SK-N-SH treated with all-trans-retinoic acid at 6 μM for 48 hours (cell line): ENCODE data around the gene TUBA4A.

ENCODE experiments used
- ATAC-seq: fragments of 200-7000 bp; cut with Tn5 transposase; 3 replicates; pipeline ENCODE4 v1.9.1; 2020; ENCODE audit warnings: mild to moderate bottlenecking, moderate library complexity
- ARNTL ChIP-seq: fragments of 450-650 bp; formaldehyde crosslinking; IDR thresholded peaks from 2 replicates; pipeline ENCODE4 v1.5.0; 2020; ENCODE audit warnings: low read depth, mild to moderate bottlenecking, moderate library complexity, borderline replicate concordance
- CREB5 ChIP-seq: fragments of 250-450 bp; sonication (Bioruptor Pico); IDR thresholded peaks from 2 replicates; pipeline ENCODE4 v1.5.1; 2020; ENCODE audit warnings: low read depth, mild to moderate bottlenecking, moderate library complexity
- CSDC2 ChIP-seq: fragments of 250-450 bp; sonication (Bioruptor Pico); IDR thresholded peaks from 2 replicates; pipeline ENCODE4 v1.5.0; 2020; ENCODE audit warnings: mild to moderate bottlenecking, moderate library complexity
- ESRRG ChIP-seq: fragments of 250-450 bp; sonication (Bioruptor Pico); IDR thresholded peaks from 2 replicates; pipeline ENCODE4 v1.6.1; 2021; ENCODE audit warnings: mild to moderate bottlenecking
- GLIS3 ChIP-seq: fragments of 250-450 bp; sonication (Bioruptor Pico); IDR thresholded peaks from 2 replicates; pipeline ENCODE4 v1.5.0; 2020; ENCODE audit warnings: mild to moderate bottlenecking, moderate library complexity
- ISL1 ChIP-seq: fragments of 250-450 bp; sonication (Bioruptor Pico); IDR thresholded peaks from 2 replicates; pipeline ENCODE4 v2.1.2; 2022; ENCODE audit warnings: mild to moderate bottlenecking, moderate library complexity
- PATZ1 ChIP-seq: fragments of 250-450 bp; sonication (Bioruptor Pico); IDR thresholded peaks from 2 replicates; pipeline ENCODE4 v1.8.0; 2020; ENCODE audit warnings: mild to moderate bottlenecking, moderate library complexity, borderline replicate concordance
- POU6F1 ChIP-seq: fragments of 250-450 bp; sonication (Bioruptor Pico); IDR thresholded peaks from 2 replicates; pipeline ENCODE4 v1.8.0; 2021; ENCODE audit warnings: low read depth, mild to moderate bottlenecking, moderate library complexity, borderline replicate concordance
- PPARA ChIP-seq: fragments of 250-450 bp; sonication (Bioruptor Pico); IDR thresholded peaks from 2 replicates; pipeline ENCODE4 v1.5.0; 2020; ENCODE audit warnings: mild to moderate bottlenecking, borderline replicate concordance
- RARB ChIP-seq: fragments of 250-450 bp; sonication (Bioruptor Pico); IDR thresholded peaks from 2 replicates; pipeline ENCODE4 v1.8.0; 2021; ENCODE audit warnings: mild to moderate bottlenecking, moderate library complexity
- TOX ChIP-seq: fragments of 250-450 bp; sonication (Bioruptor Pico); IDR thresholded peaks from 2 replicates; pipeline ENCODE4 v1.8.0; 2021; ENCODE audit warnings: mild to moderate bottlenecking, moderate library complexity, borderline replicate concordance
- TSHZ2 ChIP-seq: fragments of 250-450 bp; sonication (Bioruptor Pico); IDR thresholded peaks from 2 replicates; pipeline ENCODE4 v1.5.0; 2020; ENCODE audit warnings: mild to moderate bottlenecking, moderate library complexity
- ZC3H10 ChIP-seq: fragments of 250-450 bp; sonication (Bioruptor Pico); IDR thresholded peaks from 2 replicates; pipeline ENCODE4 v1.5.1; 2021; ENCODE audit warnings: mild to moderate bottlenecking, moderate library complexity
- ZNF565 ChIP-seq: fragments of 450-650 bp; formaldehyde crosslinking; conservative IDR thresholded peaks from 2 replicates; pipeline ENCODE4 v1.5.0; 2020; ENCODE audit warnings: low read depth, mild to moderate bottlenecking, moderate library complexity
- TF ChIP-seq, protein P1 (sequence below): fragments of 250-450 bp; sonication (Bioruptor Pico); IDR thresholded peaks from 2 replicates; pipeline ENCODE4 v1.5.1; 2021; ENCODE audit warnings: mild to moderate bottlenecking, moderate library complexity

Gene TUBA4A

GRCh38 chr2:219216535-219216915 lies 37.2 kb downstream of the TUBA4A start (continued):
- TF ChIP-seq CREB5 (CRISPR knock-in tag) (no peak), CSDC2 (CRISPR knock-in tag) (no peak), ZC3H10 (CRISPR knock-in tag) (no peak), ARNTL (CRISPR knock-in tag) (no peak), PATZ1 (CRISPR knock-in tag) (no peak), GLIS3 (CRISPR knock-in tag) (no peak), RARB (CRISPR knock-in tag) (no peak), POU6F1 (CRISPR knock-in tag) (no peak), ISL1 (CRISPR knock-in tag) (no peak), TOX (no peak)

DNA sequence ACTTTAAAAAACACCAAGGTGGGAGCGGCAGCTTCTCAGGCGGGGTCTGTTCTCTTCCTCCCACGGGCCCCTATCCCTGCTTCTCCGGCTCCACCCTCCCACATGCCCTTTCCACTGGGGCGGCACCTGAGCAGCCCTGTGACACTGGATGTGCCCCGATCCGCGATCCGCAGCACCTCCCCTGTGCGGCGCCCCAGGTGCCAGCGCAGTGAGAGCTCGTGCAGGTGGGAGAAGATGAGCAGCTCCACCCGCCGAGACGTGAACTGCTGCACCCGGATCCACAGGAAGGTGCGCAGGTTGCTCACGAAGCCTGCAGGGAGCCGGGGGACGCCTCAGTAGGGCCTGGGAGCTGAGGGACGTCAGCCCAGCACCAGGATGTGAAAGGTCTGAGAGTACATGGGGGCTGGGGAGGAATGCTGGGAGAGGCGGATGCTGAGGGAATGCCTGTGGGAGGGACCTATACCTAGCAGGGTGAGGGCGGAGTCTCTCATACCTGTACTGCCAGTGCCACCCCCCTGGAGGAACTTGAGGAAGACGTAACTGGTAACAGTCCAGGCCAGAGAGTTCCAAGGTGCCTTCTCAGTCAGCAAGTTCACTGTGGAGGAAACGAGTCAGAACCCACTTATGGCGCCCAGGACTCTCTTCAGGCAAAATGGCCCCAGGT lies 37.7 kb downstream of the TUBA4A start:
- TF ChIP-seq, protein P1, sequence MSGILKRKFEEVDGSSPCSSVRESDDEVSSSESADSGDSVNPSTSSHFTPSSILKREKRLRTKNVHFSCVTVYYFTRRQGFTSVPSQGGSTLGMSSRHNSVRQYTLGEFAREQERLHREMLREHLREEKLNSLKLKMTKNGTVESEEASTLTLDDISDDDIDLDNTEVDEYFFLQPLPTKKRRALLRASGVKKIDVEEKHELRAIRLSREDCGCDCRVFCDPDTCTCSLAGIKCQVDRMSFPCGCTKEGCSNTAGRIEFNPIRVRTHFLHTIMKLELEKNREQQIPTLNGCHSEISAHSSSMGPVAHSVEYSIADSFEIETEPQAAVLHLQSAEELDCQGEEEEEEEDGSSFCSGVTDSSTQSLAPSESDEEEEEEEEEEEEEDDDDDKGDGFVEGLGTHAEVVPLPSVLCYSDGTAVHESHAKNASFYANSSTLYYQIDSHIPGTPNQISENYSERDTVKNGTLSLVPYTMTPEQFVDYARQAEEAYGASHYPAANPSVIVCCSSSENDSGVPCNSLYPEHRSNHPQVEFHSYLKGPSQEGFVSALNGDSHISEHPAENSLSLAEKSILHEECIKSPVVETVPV (CRISPR knock-in tag), result no peak
- no peak for TF ChIP-seq ESRRG (CRISPR knock-in tag)
- TF ChIP-seq TOX, result no peak
- ATAC-seq, result no peak

GRCh38 chr2:219214786-219215185 lies 38.9 kb downstream of the TUBA4A start:
- TF ChIP-seq GLIS3 (CRISPR knock-in tag) (no peak), ZNF565 (CRISPR knock-in tag) (no peak), PATZ1 (CRISPR knock-in tag) (no peak), CREB5 (CRISPR knock-in tag) (no peak)
- ATAC-seq, result no peak

DNA sequence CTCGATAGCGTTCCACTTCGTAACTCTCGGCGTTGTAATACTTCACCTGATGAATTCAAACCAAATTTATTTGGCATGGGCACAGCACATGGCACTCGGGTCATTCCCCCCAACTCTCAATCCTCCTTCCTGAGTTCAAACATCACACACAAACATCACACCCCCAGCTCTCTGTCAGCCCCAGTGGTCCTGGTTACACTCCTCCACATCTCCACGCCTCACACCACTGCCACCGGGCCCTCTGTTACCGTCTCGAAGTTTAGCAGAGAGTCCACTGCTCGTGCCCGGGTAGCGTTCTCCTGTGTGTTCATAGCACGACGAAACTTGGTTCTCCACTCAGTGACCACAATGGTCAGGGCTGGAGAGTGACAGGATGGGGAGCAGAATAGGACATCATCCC lies 39.6 kb downstream of the TUBA4A start:
- no peak for TF ChIP-seq RARB (CRISPR knock-in tag)
- no peak for ATAC-seq

DNA sequence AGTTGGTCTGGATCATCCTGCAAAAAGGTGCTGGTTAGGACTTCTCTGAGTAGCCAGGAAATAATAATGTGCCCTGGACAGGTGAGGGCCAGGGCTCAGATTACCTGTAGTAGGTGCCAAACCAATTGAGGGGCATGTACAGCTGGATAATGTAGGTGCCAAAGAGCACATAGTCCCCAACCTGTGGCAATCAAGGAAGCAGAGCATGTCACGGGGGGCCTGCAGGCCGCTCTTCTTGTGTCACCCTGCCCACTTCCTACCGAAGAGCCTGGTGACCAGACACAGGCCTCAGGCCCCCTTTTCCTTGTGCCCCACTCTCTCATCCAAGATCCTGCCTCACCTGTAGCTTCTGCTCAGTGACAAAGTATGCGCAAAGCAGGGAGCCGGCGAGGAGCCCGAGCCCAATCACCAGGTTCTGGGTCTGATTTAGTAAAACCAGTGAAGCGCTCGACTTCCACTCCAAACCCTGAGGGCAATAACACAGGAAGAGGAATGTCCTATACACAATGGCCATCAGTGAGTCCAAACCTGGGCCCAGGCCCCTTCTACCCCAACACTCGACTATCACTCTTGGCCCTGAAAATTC lies 40.1 kb downstream of the TUBA4A start:
- ATAC-seq, result no peak
- no peak for TF ChIP-seq PPARA (CRISPR knock-in tag)
- no peak for TF ChIP-seq PATZ1 (CRISPR knock-in tag)
- TF ChIP-seq, protein P1 (CRISPR knock-in tag), result no peak
- TF ChIP-seq ZNF565 (CRISPR knock-in tag), result no peak
- TF ChIP-seq CSDC2 (CRISPR knock-in tag), result no peak
- TF ChIP-seq ZC3H10 (CRISPR knock-in tag), result no peak
- TF ChIP-seq TSHZ2, result no peak
